Effector memory CD4-positive, alpha-beta T cell (primary cell): ENCODE measurements around the gene NAT8.
"Not testable (repeated sequence)": the region's sequence is repeated elsewhere in the genome, so short reads cannot be mapped to it uniquely, and the experiment has no call there.

ENCODE experiments used
- DNase-seq, 3 donors: peaks; one replicate each; pipeline ENCODE4 v3.0.0-alpha.2; 2020
- H3K27ac ChIP-seq: 2 replicates; pipeline ENCODE4 v1.7.0; 2013; ENCODE audit warnings: mild to moderate bottlenecking, low read length, moderate library complexity; ENCODE audit not compliant: insufficient read depth, poor library complexity, severe bottlenecking
- H3K27me3 ChIP-seq: replicated peaks from 2 replicates; pipeline ENCODE4 v1.7.0; 2013; ENCODE audit warnings: mild to moderate bottlenecking, low read length; ENCODE audit not compliant: insufficient read depth, control insufficient read depth, poor library complexity, severe bottlenecking
- H3K36me3 ChIP-seq: 2 replicates; pipeline ENCODE4 v1.7.0; 2013; ENCODE audit warnings: mild to moderate bottlenecking, low read length, moderate library complexity; ENCODE audit not compliant: control insufficient read depth, insufficient read depth
- H3K4me1 ChIP-seq: 2 replicates; pipeline ENCODE4 v1.7.0; 2013; ENCODE audit warnings: low read length, mild to moderate bottlenecking; ENCODE audit not compliant: control insufficient read depth, insufficient read depth, poor library complexity, severe bottlenecking
- H3K4me3 ChIP-seq: 2 replicates; pipeline ENCODE4 v1.7.0; 2013; ENCODE audit warnings: low read length, low read depth, mild to moderate bottlenecking; ENCODE audit not compliant: insufficient read depth, poor library complexity, severe bottlenecking
- H3K9me3 ChIP-seq: 2 replicates; pipeline ENCODE4 v1.7.0; 2013; ENCODE audit warnings: mild to moderate bottlenecking, low read length, moderate library complexity; ENCODE audit not compliant: control insufficient read depth

NAT8 gene

DNA sequence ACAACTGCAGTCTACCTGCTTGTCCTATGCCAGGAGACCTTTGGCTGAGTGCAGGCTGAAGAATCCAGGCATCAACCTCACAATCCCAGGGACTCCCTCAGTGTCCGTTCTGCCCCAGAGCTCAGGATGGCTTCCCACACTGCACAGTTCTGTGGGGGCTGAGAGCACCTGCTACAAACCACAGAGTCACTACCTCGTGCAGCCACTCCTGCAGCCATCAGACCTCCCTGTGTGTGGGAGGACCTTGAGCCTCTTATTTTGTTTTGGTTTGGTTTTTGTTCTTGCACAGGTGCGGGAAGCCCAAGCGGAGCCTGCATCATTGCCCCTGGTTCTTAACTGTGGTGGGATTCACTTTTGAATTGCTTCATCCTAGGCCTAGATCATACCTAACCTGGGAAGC, 31.0 kb downstream of the NAT8 start:
- no peak overlapping the region for H3K4me3 ChIP-seq
- H3K9me3 ChIP-seq, result no peaks in the 10 kb centered on the region
- no peaks in the 10 kb centered on the region for H3K36me3 ChIP-seq
- no peaks in the 10 kb centered on the region for H3K4me1 ChIP-seq
- DNase-seq, result no peak
- H3K27ac ChIP-seq, result no peak overlapping the region
- H3K27me3 ChIP-seq, result no peaks in the 10 kb centered on the region

DNA sequence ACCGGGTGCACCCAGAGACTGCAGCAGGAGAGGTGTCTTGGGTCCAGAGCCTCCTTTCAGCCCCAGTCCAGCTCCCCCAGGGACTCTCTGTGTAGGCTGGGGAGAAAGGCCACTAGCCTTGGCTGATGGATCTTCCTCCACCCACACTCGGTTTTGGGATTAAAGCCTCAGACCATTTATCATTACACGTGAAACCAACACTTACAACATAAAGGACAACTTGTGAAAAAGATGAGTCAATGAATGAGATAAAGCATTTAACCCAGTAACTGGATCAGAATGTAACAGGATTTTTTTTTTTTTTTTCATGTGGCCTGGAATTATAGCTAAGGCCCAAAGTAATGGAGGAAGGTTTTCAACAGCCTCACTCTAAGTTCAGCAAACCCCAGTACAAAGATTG, 32.1 kb downstream of the NAT8 start:
- Histone ChIP-seq H3K4me1 (no peaks in the 10 kb centered on the region), H3K9me3 (no peaks in the 10 kb centered on the region), H3K4me3 (no peak overlapping the region), H3K27me3 (no peaks in the 10 kb centered on the region), H3K36me3 (no peaks in the 10 kb centered on the region), H3K27ac (no peak overlapping the region)
- DNase-seq, result no peak

- not testable (repeated sequence) for DNase-seq, H3K4me1 ChIP-seq, H3K9me3 ChIP-seq, H3K4me3 ChIP-seq, H3K27ac ChIP-seq, H3K27me3 ChIP-seq
- peaks cover 17% of the 10 kb centered on the region for H3K36me3 ChIP-seq
Observed at GRCh38 chr2:73604589-73604988, 37.6 kb downstream of the NAT8 start.

DNA sequence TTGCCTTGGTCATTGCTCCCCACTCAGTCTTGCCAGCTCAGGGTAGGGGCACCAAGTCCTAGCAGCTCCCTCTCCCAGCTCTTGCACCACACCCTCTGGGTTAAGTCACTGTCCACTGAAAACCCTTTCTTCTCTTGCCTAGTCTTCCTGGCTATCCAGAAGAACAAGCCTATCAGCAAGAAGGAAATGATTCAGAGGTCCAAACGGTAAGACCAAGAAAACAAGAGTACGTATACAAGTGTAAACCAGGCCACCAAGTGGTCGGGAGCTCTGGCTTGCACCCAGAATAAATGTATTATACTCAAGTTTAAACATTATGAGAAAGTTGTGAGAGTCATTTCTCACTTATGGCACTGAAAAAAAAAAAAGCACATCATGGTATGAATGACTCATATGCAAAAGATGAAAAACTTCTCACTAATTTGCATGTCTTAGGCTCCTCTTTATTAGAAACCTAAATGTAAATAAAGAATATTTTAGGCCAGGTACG, 39.1 kb downstream of the NAT8 start:
- H3K27me3 ChIP-seq, H3K4me3 ChIP-seq, DNase-seq, H3K4me1 ChIP-seq, H3K9me3 ChIP-seq, H3K27ac ChIP-seq: not testable (repeated sequence)
- peaks cover 17% of the 10 kb centered on the region for H3K36me3 ChIP-seq

DNA sequence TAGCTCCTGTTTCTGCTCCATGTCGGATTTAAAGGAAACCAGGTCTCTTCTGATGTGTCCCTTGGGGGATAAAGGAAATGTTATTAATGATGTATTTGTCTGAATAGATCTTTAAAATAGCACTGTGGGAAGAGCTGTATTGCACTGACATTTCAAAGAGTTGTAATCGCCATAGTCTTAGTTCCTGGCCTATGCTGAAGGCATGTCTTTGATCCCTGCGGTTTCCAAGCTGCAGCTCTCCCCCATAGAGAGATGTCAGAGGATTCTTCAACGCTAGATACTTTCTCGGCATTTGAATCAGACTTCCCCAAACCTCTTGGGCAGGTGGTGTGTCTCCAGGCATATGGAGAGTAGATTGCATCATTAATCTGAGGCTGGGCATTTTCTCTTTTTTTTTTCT, 40.4 kb downstream of the NAT8 start:
- H3K27me3 ChIP-seq, result no peaks in the 10 kb centered on the region
- H3K4me3 ChIP-seq, result no peak overlapping the region
- H3K36me3 ChIP-seq, result peaks cover 17% of the 10 kb centered on the region
- no peaks in the 10 kb centered on the region for H3K9me3 ChIP-seq
- H3K27ac ChIP-seq, result no peak overlapping the region
- no peak for DNase-seq
- H3K4me1 ChIP-seq, result no peaks in the 10 kb centered on the region

DNA sequence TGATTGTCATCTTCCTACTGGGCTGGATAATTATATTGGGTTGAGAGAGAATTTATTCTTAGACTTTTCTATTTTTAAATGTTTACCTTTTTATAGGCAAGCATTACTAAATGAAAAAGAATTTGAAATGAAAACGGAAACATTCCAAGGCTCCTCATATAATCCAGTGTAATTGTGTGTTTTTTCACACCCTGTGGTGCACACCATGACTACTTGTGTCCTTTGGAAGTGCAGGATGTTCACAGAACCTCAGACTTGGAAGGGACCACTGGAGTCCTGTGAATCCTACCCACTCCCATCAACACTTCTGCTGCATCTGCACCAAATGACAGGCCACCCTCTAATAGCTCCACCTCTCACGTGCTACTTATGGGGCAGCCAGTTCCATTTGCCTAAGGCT, 48.0 kb downstream of the NAT8 start:
- no peaks in the 10 kb centered on the region for H3K9me3 ChIP-seq
- H3K27me3 ChIP-seq, result no peaks in the 10 kb centered on the region
- DNase-seq, result no peak
- no peak overlapping the region for H3K4me3 ChIP-seq
- H3K27ac ChIP-seq, result no peak overlapping the region
- no peaks in the 10 kb centered on the region for H3K36me3 ChIP-seq
- no peaks in the 10 kb centered on the region for H3K4me1 ChIP-seq

GRCh38 chr2:73593680-73594079, 48.5 kb downstream of the NAT8 start:
- Histone ChIP-seq H3K9me3 (no peaks in the 10 kb centered on the region), H3K27me3 (no peaks in the 10 kb centered on the region), H3K36me3 (no peaks in the 10 kb centered on the region), H3K4me1 (no peaks in the 10 kb centered on the region), H3K4me3 (no peak overlapping the region), H3K27ac (no peak overlapping the region)
- no peak for DNase-seq
